Dendritic cell treated with granulocyte-macrophage colony-stimulating factor and Interleukin-4, amounts not matched to agents 40 ng/mL and 50 ng/mL, for 4 days (primary cell): Measurements from ENCODE around the gene ATP5MC2.
A peak's percentile ranks its signal among the peaks of the same experiment; 100 is the strongest.

ENCODE experiments used
- H3K27ac Mint-ChIP-seq: one replicate; pipeline ENCODE4 v1.8.0; 2022; ENCODE audit warnings: mild to moderate bottlenecking, mixed read lengths
- H3K27me3 Mint-ChIP-seq: one replicate; pipeline ENCODE4 v1.8.0; 2022; ENCODE audit warnings: mild to moderate bottlenecking, mixed read lengths
- H3K36me3 Mint-ChIP-seq: one replicate; pipeline ENCODE4 v1.8.0; 2022; ENCODE audit warnings: low read depth, mixed read lengths
- H3K4me1 Mint-ChIP-seq: one replicate; pipeline ENCODE4 v1.8.0; 2022; ENCODE audit warnings: low read depth, mixed read lengths
- H3K4me3 Mint-ChIP-seq: one replicate; pipeline ENCODE4 v1.8.0; 2022; ENCODE audit warnings: mild to moderate bottlenecking, moderate library complexity, mixed read lengths
- H3K9me3 Mint-ChIP-seq: one replicate; pipeline ENCODE4 v1.8.0; 2022; ENCODE audit warnings: mixed read lengths
- intact Hi-C: fragments of 100-400 bp; cut with micrococcal nuclease; formaldehyde crosslinking; loops from one replicate; pipeline ENCODE4 v1.15.0; 2022

Gene ATP5MC2

GRCh38 chr12:53625373-53625945 lies 50.4 kb downstream of the ATP5MC2 start:
- Mint-ChIP-seq H3K36me3 (peaks cover 20% of the 10 kb centered on the region), H3K27ac (peak overlapping the region; percentile 89), H3K4me3 (peak overlapping the region; percentile 97), H3K9me3 (no peaks in the 10 kb centered on the region), H3K27me3 (no peaks in the 10 kb centered on the region), H3K4me1 (peaks cover 35% of the 10 kb centered on the region)
- intact Hi-C loops = no loop called here

GRCh38 chr12:53624956-53625355 lies 50.9 kb downstream of the ATP5MC2 start:
- Mint-ChIP-seq H3K4me1 (peaks cover 36% of the 10 kb centered on the region), H3K27ac (peak overlapping the region; percentile 89), H3K4me3 (peak overlapping the region; percentile 97), H3K36me3 (peaks cover 20% of the 10 kb centered on the region), H3K9me3 (no peaks in the 10 kb centered on the region), H3K27me3 (no peaks in the 10 kb centered on the region)
- intact Hi-C loops = no loop called here

GRCh38 chr12:53624458-53624857 lies 51.4 kb downstream of the ATP5MC2 start:
- peak overlapping the region; percentile 97 for H3K4me3 Mint-ChIP-seq
- peaks cover 20% of the 10 kb centered on the region for H3K36me3 Mint-ChIP-seq
- intact Hi-C loops = no loop called here
- peak overlapping the region; percentile 89 for H3K27ac Mint-ChIP-seq
- peaks cover 41% of the 10 kb centered on the region for H3K4me1 Mint-ChIP-seq
- no peaks in the 10 kb centered on the region for H3K27me3 Mint-ChIP-seq
- H3K9me3 Mint-ChIP-seq = no peaks in the 10 kb centered on the region

- intact Hi-C loops = no loop called here
- no peaks in the 10 kb centered on the region for H3K9me3 Mint-ChIP-seq
- peak overlapping the region; percentile 73 for H3K27ac Mint-ChIP-seq
- peaks cover 20% of the 10 kb centered on the region for H3K36me3 Mint-ChIP-seq
- no peaks in the 10 kb centered on the region for H3K27me3 Mint-ChIP-seq
- H3K4me1 Mint-ChIP-seq = peaks cover 47% of the 10 kb centered on the region
- H3K4me3 Mint-ChIP-seq = peak overlapping the region; percentile 97
Measured at GRCh38 chr12:53623548-53624385, 52.1 kb downstream of the ATP5MC2 start.

- H3K27me3 Mint-ChIP-seq = no peaks in the 10 kb centered on the region
- H3K4me3 Mint-ChIP-seq = no peak overlapping the region
- no peak overlapping the region for H3K27ac Mint-ChIP-seq
- peaks cover 54% of the 10 kb centered on the region for H3K4me1 Mint-ChIP-seq
- H3K36me3 Mint-ChIP-seq = peaks cover 23% of the 10 kb centered on the region
- intact Hi-C loops = no loop called here
- no peaks in the 10 kb centered on the region for H3K9me3 Mint-ChIP-seq
Measured at GRCh38 chr12:53622724-53623123, 53.2 kb downstream of the ATP5MC2 start.

- peaks cover 30% of the 10 kb centered on the region for H3K36me3 Mint-ChIP-seq
- H3K4me3 Mint-ChIP-seq = peak overlapping the region; percentile 74
- intact Hi-C loops = loop anchor here (1.0 to 5.0 kb wide), 2 partner anchors 8 to 41 kb away; partner anchors contain the start of gene ATF7
- H3K4me1 Mint-ChIP-seq = peaks cover 41% of the 10 kb centered on the region
- peak overlapping the region; percentile 88 for H3K27ac Mint-ChIP-seq
- H3K27me3 Mint-ChIP-seq = no peaks in the 10 kb centered on the region
- no peaks in the 10 kb centered on the region for H3K9me3 Mint-ChIP-seq
Measured at GRCh38 chr12:53618275-53618674, 57.6 kb downstream of the ATP5MC2 start.

- H3K4me3 Mint-ChIP-seq = peak overlapping the region; percentile 74
- intact Hi-C loops = loop anchor here (1.0 to 5.0 kb wide), 2 partner anchors 9 to 40 kb away; partner anchors contain the start of gene ATF7
Measured at GRCh38 chr12:53617700-53618099, 58.2 kb downstream of the ATP5MC2 start.

GRCh38 chr12:53616950-53617349 lies 58.9 kb downstream of the ATP5MC2 start:
- H3K4me1 Mint-ChIP-seq = peaks cover 35% of the 10 kb centered on the region
- H3K27me3 Mint-ChIP-seq = no peaks in the 10 kb centered on the region
- peaks cover 30% of the 10 kb centered on the region for H3K36me3 Mint-ChIP-seq
- no peaks in the 10 kb centered on the region for H3K9me3 Mint-ChIP-seq
- intact Hi-C loops = loop anchor here (5.0 kb wide), 1 partner anchor 40 kb away; no protein-coding TSS in a partner anchor
- H3K27ac Mint-ChIP-seq = peak overlapping the region; percentile 88
- H3K4me3 Mint-ChIP-seq = no peak overlapping the region

More at GRCh38 chr12:53617700-53618099, 58.2 kb downstream of the ATP5MC2 start:
- Mint-ChIP-seq H3K36me3 (peaks cover 30% of the 10 kb centered on the region), H3K27ac (peak overlapping the region; percentile 88), H3K4me1 (peaks cover 39% of the 10 kb centered on the region), H3K9me3 (no peaks in the 10 kb centered on the region), H3K27me3 (no peaks in the 10 kb centered on the region)
